HG03460 (cell line): Measurements from ENCODE around the gene GMDS.

Experiments
- ATAC-seq: cut with Tn5 transposase; IDR thresholded peaks from one replicate; pipeline ENCODE4 v1.9.1; 2021; ENCODE audit not compliant: unreplicated experiment

Gene GMDS

GRCh38 chr6:1729133-1729749 lies 516.2 kb downstream of the GMDS start:
- no peak for ATAC-seq

- no peak for ATAC-seq
Observed at GRCh38 chr6:1726341-1726768, 519.0 kb downstream of the GMDS start.

GRCh38 chr6:1724616-1725015 lies 520.8 kb downstream of the GMDS start:
- ATAC-seq = no peak

GRCh38 chr6:1724124-1724523 lies 521.3 kb downstream of the GMDS start:
- no peak for ATAC-seq

GRCh38 chr6:1722801-1723200 lies 522.6 kb downstream of the GMDS start:
- no peak for ATAC-seq

DNA sequence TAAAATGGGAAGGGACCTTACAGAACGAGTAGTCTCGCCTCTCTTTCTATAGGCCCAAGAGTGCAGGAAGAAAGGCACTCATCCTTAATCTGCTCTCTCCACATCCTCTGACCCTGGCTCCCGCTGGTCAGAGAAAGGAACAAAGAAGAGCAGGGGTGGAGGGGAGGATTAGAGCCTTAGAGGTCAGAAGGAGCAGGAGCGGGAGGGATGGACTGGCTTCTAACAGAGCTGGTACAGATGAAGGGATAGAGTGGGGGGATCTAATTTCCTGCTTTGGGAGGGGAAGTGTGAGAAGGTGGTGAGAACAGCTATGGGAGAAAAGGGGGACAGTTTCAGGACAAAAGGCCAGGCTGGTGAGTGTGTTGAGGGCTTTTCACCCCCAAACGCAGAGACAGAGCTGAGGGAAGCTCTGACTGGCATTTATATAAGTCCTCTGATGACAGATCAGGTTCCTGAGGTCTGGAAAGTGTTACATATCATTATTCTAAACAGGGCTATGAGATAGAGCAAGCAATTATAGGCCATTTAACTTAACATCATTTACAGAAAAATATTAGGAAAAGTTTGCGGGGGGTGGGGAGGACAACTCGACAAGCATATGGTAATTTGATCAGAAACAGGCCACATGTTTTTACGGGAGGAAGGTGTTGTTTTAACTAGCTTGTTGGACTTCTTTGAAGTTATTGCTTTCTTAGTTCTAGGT lies 524.6 kb downstream of the GMDS start:
- no peak for ATAC-seq

- ATAC-seq = no peak
Observed at GRCh38 chr6:1719922-1720321, 525.5 kb downstream of the GMDS start.

- no peak for ATAC-seq
Observed at GRCh38 chr6:1716868-1717267, 528.5 kb downstream of the GMDS start.

GRCh38 chr6:1716396-1716795 lies 529.0 kb downstream of the GMDS start:
- no peak for ATAC-seq

GRCh38 chr6:1715336-1715735 lies 530.1 kb downstream of the GMDS start:
- no peak for ATAC-seq

DNA sequence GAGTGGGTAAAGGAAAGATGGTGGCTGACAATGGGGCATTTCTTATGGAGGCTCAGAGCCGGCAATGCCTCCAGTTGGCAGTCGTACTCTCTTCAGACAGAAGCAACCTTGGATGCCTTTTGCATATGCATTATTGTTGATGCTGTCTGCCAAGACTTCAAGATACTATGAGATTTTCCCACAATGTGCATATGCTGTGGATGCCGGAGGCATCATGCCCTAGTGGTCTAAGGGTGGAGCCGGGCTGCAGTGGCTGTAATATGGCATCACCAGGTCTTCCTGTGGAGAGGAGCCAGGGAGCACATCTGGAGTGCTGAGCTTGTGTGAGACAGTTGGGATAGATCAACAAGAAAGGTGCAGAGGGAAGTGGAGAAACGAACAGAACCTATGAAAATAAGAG lies 530.8 kb downstream of the GMDS start:
- ATAC-seq = no peak

DNA sequence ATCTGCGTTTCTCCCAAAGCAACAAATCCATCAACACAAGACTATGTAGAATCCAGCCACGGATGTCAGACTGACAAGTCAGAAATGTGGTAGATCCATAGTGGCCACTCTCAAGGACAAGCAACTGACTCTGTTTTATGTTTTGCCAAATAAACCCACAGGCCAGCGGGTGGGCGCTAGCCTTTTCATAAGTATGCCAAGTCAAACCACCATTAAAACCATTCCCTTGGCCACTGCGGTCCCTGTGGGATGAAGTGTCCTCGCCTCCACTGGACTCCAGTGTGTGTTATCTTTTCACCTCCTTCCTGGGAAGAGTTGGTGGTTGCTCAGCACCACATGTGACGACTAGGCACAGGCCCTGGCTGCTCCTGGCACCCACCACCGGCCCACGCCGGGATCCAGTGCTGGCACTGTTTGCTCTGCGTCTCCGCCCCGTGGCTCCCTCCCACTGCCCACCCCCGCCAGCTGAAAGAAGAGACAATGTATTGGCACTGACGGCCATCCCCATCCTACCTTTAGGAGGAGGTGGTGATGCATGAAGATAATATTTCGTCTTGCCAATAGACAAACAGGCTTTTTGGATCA lies 532.3 kb downstream of the GMDS start:
- no peak for ATAC-seq

- no peak for ATAC-seq
Observed at GRCh38 chr6:1712451-1712850, 533.0 kb downstream of the GMDS start.

DNA sequence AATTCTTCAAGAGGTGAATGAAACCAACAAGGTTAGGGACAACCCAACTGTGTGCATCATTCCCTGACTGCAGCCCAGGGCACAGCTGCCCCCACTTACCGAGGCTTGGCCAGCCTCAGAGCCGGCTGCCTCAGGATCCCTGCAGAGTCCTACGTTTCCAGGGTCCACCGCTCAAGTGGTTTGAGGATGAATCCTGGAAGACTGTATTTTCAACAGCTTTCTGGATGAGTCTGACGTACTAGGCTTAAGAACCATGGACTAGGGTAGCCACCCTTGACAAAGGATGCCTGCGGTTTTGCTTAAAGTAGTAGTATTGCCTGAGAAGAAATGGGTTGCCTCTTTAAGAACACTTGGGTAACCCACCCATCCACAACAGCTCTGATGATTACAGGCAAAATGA lies 534.3 kb downstream of the GMDS start:
- ATAC-seq = no peak

DNA sequence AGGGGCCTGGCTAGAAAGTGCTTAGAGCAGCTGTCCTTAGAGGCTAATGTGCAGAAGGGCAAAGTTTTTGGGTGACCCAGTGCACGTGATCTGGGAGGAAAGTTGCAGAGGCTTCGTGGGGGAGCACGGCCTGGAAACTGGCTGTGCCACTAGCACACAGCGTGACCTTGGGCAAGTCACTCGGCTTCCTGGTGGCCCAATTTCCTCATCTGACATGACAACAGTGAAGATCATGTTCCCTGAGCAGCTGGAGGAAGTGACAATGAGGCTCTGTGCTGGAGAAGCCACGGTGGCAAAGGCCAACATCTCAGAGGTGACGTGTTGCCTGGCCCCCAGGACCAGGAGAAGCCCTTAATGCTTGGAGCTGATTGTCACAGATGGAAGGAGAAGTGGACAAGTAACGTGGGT lies 536.2 kb downstream of the GMDS start:
- no peak for ATAC-seq

GRCh38 chr6:1708820-1709219 lies 536.6 kb downstream of the GMDS start:
- no peak for ATAC-seq

DNA sequence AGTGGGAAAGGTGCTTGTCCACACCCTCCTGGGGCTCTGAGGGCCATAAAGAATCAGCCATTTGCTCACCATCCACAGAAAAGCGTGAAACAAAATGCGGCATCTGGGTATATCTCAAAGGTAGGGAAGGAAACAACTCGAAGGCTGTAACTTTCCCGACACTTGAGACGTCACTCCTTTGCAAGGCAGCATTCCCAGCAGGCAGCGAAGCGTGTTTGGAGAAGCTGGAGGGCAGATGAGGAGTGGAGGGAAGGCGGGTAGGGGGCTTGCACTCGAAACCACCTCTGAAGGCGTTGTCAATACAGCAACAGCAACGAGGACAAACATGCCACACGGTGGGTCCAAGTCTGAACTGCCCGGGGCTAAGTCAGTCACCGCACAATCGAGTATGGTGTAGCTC lies 537.3 kb downstream of the GMDS start:
- ATAC-seq = no peak

GRCh38 chr6:1705630-1706029 lies 539.8 kb downstream of the GMDS start:
- ATAC-seq = no peak

- ATAC-seq = no peak
Observed at GRCh38 chr6:1705183-1705582, 540.2 kb downstream of the GMDS start.

- no peak for ATAC-seq
Observed at GRCh38 chr6:1704711-1705110, 540.7 kb downstream of the GMDS start.

DNA sequence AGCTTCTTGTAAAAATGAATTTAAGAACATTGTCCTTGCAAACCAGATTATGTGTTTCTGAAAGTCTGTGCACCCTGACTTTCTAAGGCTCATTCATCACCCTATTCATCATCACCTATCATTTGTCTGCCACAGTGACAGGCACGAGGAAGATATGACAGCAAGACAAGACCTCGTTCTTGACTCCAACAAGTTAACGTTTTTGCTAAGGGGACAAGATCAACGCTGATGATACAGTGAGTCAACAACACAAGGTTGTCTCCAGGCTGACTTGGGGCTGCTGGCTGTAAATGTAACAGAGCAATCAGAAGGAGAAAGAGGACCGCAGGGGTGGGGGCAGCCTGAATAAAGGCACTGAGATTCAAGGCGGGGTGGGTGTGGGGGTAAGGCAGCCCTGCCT lies 541.5 kb downstream of the GMDS start:
- ATAC-seq = no peak

DNA sequence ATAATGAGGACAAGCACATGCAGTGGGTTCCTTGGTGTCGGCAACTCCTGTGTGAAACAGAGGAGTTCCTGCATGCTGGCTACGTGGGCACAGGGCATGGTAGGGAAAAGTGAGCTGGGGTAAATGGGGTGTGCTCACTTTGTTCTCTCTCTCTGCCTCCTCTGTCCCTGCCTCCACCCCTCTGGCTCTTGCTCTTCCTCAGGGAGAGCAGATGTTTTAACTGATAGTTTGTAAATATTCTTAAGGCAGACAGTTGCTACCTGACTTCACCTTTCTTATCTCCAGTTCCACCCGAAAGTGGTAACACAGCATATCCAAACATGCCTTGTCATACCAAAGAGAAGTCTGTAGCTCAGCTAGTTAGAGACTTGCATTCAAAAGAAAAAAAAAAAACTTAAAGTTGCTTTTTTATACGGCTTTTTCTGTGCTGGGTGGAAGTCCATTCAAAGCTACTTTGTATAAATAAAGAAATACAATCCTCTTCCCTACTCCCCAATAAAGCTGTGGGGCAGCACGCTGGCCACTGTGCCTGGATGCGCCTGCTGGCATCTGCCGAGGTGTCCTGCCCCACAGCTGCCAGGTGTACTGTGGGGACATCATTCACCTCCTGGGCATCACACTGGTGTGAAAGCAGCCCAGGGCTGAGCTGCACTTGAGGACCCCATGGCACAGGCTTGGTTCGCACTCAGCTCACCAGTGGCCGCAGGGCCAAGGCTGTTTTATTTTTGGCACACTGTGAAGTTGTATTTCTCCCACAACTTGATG lies 542.1 kb downstream of the GMDS start:
- ATAC-seq = no peak
